Measurements from ENCODE around the gene FBXO27. TPM values are rescaled to one million over a fixed set of nuclear protein-coding genes. Genes with fewer than 3 reads are reported as not detected.

Gene FBXO27
- total RNA-seq, 1 experiment from 2014 or later, result 16.4 TPM

GRCh38 chr19:39067104-39067503, 34.8 kb upstream of the FBXO27 start:
- CTCF ChIA-PET, result no interaction called here
- H3K4me3 ChIP-seq (replicated peaks in 1 of 2; ENCODE audit: low read depth in 1 of 2, low read length in 2 of 2), result no peak overlapping the region
- no peaks in the 10 kb centered on the region for H3K36me3 ChIP-seq (ENCODE audit: control insufficient read depth in 1 of 2, insufficient read depth in 2 of 2, low read length in 2 of 2)
- no TSS peak for BruUV-seq (replicated peaks)
- ATAC-seq (no peak), DNase-seq (ENCODE audit: low read depth, low spot score) (no peak)
- no peak overlapping the region for H3K27ac ChIP-seq (ENCODE audit: low read depth, low read length)
- TF ChIP-seq ZNF274 (IDR thresholded peaks at IDR 0.05; ENCODE audit: low read depth, low read length), result no peak
- no peak for TF ChIP-seq ATF3 (IDR thresholded peaks at IDR 0.05)
- no peak for TF ChIP-seq TCF7L2 (IDR thresholded peaks at IDR 0.05; ENCODE audit: borderline replicate concordance, extremely low read depth, insufficient read depth, insufficient read length)
- no peak for TF ChIP-seq MAX (IDR thresholded peaks at IDR 0.05)
- TF ChIP-seq REST (IDR thresholded peaks at IDR 0.05; ENCODE audit: low read depth), result no peak
- TF ChIP-seq CEBPB (IDR thresholded peaks at IDR 0.05; ENCODE audit: low read depth), result no peak
- no peak for TF ChIP-seq EZH2 (IDR thresholded peaks at IDR 0.05)
- no peak for TF ChIP-seq SIN3A (IDR thresholded peaks at IDR 0.05; ENCODE audit: low read depth)
- no peak for TF ChIP-seq ZBTB33 (IDR thresholded peaks at IDR 0.05; ENCODE audit: extremely low read depth, insufficient replicate concordance, low read length)
- no peak for TF ChIP-seq CBX3 (IDR thresholded peaks at IDR 0.05; ENCODE audit: low read depth)
- no peak for TF ChIP-seq FOSL1 (IDR thresholded peaks at IDR 0.05; ENCODE audit: low read depth)
- TF ChIP-seq EGR1 (IDR thresholded peaks at IDR 0.05; ENCODE audit: low read depth), result no peak
- no peak for TF ChIP-seq ELF1 (IDR thresholded peaks at IDR 0.05; ENCODE audit: borderline replicate concordance, low read depth)
- TF ChIP-seq JUND (IDR thresholded peaks at IDR 0.05), result no peak
- no peak for TF ChIP-seq SP1 (IDR thresholded peaks at IDR 0.05; ENCODE audit: low read depth)
- TF ChIP-seq ZFX (IDR thresholded peaks at IDR 0.05), result no peak
- no peaks in the 10 kb centered on the region for H3K9me2 ChIP-seq (ENCODE audit: insufficient read depth)
- H3K27me3 ChIP-seq (ENCODE audit: insufficient read depth, low read length), result no peaks in the 10 kb centered on the region
- no peak overlapping the region for H2AFZ ChIP-seq (ENCODE audit: low read depth, low read length, poor library complexity, severe bottlenecking)
- no peak overlapping the region for H3K4me2 ChIP-seq (ENCODE audit: low read length)
- intact Hi-C loops (cut with micrococcal nuclease), result no loop called here
- no peaks in the 10 kb centered on the region for H3K79me2 ChIP-seq (ENCODE audit: insufficient read depth, low read length)
- no peaks in the 10 kb centered on the region for H3K9me3 ChIP-seq (ENCODE audit: control insufficient read depth in 1 of 2, insufficient read depth in 1 of 2, low read depth in 1 of 2, low read length in 2 of 2)
- H4K20me1 ChIP-seq (ENCODE audit: insufficient read depth), result no peaks in the 10 kb centered on the region
- H3K9ac ChIP-seq (ENCODE audit: low read length), result no peak overlapping the region
- H3K4me1 ChIP-seq (ENCODE audit: control insufficient read depth in 1 of 2, insufficient read depth in 2 of 2, low read length in 2 of 2), result peaks cover 18 to 36% of the 10 kb centered on the region in 2 experiments
- POLR2A ChIA-PET, result no interaction called here
- RAD21 ChIA-PET (ENCODE audit: low non-redundant PET in 1 of 2, low total read pairs in 2 of 2, uncharacterized antibody in 2 of 2, unreplicated experiment in 2 of 2), result no interaction called here
